Peyer's patch (tissue), 4 donors: ENCODE results near the gene BPI.

Experiments used
- CTCF ChIP-seq, 6 experiments: fragments of 450-650 bp in 4 of 6; fragments of 200-600 bp in 2 of 6; sonication (generic) in 1 of 6; IDR thresholded peaks; one replicate each; pipeline ENCODE4 v1.5.1; 2017 to 2019; ENCODE audit warnings: antibody characterized with exemption in 6 of 6, mild to moderate bottlenecking in 3 of 6, moderate library complexity in 1 of 6
- POLR2A ChIP-seq, 2 donors: fragments of 450-650 bp; IDR thresholded peaks; one replicate each; pipeline ENCODE4 v1.5.1; 2017; ENCODE audit warnings: antibody characterized with exemption in 2 of 2, mild to moderate bottlenecking in 2 of 2, moderate library complexity in 2 of 2

- TF ChIP-seq CTCF (IDR thresholded peaks at IDR 0.05) (no peak), POLR2A (IDR thresholded peaks at IDR 0.05) (no peak)
These were observed 26.3 kb upstream of the BPI start for GRCh38 chr20:38277691-38278090.
